NCI-H1092 treated with DMSO at 0.1 percent for 48 hours (cell line): ENCODE results near the gene RNF19B.

ENCODE experiments used
- DNase-seq: peaks from one replicate; lab custom pipeline; 2025; lab: John Stamatoyannopoulos, UW

RNF19B gene

DNA sequence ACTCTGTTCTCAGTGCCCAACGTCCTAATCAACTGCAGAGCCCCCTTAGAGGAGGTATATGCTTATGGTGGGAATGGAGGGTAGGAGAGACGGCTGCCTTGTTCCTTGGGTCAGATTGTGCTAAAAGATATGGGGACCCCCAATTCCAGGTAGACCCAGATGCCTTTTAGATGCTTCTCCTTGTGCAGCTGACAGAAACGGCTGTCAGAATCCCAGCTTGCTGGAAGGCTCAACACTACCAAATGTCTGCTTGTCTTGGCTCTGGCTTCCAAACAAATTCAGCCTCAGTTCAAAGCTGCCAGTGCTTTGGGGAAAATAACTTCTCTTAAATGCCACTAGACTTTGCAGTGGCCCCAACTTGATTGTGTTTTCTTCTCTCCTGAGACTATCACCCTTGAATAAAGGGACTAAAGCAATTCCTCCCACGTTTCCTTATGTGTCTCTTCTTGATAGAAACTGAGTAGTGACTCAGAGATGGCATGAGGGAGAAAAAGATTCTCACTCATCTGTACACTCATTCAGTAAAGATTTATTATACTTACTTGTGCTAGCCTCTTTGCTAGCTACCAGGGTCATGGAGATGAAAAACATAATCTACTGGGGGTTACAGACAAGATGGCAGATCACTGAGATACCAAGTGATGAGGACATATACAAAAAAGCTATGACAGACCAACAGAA is 3.4 kb upstream of the RNF19B start:
- DNase-seq: no peak

DNA sequence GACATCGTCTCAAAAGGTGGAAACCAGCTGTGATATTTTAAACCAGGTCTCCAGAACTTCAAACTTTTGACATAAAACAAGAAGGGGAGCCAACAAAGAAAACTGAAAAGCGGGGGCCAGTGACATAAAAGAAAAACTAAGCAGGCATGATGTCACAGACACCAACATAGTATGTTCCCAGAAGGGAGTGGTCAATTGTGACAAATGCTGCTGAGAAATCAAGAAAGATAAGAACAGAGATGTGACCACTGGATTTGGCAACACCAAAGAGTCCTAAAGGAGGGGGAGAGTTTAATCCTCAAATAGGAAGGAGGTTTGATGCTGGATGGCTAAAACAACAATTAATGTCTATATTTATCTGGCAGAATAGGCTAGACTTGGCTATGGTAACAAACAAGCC is 2.3 kb upstream of the RNF19B start:
- DNase-seq: no peak

DNA sequence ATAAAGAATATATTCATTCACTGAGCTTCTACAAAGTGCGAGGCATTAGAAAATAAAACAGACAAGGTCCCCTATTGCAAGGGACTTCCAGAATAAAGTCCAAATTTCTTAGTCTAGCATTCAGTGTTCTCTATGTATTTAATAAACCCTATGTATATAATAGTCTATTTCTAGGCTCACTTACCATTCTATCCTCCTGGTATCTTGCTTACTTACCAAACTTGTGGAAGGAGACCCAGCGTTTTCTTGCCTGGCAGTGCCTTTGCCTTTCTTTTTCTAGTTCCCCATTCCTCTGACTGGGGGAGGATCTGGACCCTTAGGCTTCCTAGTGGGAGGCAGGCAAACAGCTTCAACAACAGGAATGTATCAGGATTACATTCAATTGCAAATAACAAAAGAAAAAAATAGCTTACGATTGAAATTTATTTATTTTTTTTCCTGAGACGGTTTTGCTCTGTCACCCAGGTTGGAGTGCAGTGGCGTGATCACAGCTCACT is 690 bp upstream of the RNF19B start:
- no peak for DNase-seq

DNA sequence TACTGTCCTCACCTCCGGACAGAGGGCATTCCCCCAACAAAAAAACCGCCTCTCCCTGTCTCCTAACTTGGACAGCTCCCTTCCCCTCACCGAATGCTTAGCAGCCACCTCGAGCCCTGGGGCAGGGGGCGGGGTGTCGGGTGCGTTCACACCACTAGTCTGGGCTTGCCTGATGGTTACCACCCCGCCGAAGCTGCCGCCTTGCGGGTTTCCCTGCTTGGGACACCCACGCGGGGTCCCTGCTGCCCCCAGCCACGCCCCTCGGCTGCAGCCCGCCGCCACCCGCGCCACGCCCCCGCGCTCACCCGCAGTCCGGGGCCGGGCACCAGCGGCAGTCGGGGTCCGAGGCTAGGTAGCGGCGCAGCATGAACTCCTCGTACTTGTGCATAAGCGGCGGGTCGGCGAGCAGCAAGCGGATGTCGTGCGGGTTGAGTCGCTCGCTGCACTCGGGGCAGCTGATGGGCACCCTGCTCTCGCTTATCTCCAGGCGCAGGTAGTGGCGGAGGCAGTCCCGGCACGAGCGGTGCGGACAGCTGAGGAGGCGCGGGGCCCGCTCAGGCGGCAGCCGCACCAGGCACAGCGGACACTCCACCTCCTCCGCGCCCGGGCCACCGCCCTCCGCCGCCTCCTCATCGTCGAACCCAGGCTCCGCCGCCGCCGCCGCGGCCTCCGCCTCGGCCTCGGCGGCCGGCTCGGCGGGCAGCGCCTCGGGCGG is 706 bp downstream of the RNF19B start:
- peak; percentile 57 for DNase-seq

DNA sequence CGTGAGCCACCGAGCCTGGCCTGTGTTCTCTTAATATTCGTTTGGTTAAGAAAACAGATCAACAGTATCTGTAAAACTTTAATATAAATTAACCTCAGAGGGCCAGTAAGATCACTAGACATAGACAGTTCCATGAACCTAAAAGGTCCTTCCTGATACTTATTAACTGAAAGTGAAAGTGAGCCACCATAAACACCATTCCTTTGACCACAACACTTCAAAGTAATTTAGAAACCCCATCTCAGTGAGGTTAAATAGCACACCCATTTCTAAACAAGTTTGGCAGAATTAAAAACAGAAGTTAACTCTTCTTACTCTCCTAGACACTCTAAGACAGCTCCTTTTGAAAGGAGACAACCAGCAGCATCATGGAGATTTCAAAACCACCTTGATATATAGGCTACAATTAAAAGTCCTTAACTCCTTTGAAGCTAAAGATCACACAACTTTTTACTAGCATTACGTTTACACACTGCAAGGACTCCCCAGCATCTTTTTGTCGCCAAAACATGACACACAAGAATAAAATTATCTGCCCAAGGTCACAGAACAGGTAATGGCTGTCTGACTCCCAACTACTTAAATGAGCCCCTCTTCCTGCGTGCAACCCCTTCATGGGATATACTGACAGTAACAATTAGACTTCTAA is 2.2 kb downstream of the RNF19B start:
- DNase-seq: no peak

DNA sequence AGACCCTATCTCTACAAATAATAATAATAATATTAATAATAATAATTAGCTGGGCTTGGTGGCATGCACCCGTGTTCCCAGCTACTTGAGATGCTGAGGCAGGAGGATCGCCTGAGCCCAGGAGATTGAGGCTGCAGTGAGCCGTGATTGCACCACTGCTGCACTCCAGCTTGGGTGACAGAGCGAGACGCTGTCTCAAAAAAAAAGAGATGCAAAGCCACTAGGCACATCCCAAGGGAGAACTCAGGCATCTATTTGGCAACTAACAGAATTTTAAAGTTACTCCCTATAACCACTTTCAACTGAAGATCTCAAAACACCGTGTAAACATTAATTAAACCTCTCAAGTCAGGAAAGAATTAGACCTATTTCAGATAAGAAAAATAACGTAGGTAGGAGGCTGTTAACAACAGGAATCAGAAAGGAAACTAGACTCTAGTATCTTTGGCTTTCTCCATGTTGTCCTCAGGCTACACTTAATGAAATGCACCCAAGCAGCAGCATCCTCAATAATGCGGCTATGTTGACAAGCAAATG is 3.7 kb downstream of the RNF19B start:
- DNase-seq: no peak

DNA sequence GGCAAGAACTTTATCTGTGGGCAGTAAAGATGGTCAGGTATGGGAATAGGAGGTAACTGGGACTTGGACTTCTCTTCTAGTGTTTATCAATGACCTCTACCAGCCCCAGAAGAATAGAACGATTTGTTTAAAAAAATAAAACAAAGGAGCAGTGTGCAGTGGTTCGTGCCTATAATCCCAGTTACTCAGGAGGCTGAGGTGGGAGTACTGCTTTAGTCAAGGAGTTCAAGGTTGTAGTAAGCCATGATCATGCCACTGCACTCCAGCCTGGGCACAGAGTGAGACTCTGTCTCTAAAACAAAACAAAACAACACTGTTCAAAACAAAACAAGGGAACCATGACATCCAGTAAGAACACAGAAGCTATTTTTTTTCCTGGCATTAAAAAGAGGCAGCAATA is 4.3 kb downstream of the RNF19B start:
- no peak for DNase-seq

DNA sequence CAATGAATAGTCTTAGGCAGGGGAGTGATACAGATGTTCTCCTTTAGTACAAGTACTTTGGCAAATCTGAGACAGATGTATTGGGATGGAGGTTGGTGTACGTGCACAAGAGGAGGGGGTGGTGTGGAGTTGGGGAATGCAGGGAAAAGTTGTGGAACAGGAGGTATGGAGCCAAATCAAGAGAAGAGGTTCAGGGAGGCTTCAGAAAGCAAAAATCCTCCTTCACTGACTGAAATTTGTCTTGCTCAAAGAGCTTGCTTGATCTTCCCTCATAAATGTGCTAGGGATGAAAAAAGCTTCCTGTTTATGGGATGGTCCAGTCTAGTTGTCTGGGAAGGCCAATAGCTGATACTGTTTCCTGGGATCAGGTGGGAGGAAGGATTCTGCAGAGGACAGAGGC is 5.8 kb downstream of the RNF19B start:
- no peak for DNase-seq

DNA sequence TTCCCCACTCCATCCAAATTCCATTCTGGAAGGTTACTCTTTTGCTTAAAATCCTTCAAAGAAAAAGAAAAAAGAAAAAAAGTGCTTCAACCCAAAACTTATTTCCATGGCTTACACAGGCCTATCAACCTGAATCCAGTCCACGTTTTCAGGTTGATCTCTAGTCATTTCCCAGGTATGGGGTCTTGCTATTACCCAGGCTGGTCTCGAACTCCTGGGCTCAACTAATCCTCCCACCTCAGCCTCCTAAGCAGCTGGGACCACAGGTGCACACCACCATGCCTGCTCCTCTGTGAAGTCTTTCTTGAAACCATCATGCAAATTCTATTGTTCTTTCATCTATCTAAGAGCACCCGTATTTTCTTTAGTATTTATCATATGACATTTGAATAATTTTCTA is 7.6 kb downstream of the RNF19B start:
- no peak for DNase-seq

DNA sequence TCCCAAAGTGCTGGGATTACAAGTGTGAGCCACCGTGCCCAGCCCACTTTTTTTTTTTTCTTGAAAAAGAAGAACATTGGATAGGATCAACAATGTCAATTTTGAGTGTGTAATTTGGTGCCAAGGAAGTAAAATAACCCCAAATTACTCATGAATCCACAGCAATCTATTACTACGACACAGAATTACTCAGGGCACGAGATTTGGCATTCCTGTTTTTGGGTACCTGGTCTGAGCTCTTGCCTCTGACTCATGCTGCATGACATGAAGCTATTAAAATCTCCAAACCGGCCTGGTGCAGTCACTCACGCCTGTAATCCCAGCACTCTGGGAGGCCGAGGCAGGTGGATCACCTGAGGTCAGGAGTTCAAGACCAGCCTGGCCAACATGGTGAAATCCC is 10.4 kb downstream of the RNF19B start:
- no peak for DNase-seq

DNA sequence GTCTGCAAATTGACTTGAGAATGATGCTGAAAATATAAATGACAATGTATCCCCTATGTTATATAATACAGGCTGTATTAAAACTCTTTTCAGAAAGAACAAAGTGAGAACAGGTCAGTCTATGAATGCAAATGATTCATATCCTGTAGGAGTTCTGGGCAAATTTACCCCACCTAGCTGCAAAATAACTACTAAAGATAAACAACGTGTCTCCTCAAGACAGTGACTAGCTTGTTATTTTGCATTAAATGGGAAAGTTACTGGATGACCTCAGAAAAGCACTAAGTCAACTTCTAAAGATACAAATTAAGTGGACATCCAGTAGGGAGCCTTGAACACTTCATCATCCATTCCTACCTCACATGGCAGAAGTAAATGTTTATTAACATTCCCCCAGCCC is 11.1 kb downstream of the RNF19B start:
- no peak for DNase-seq

DNA sequence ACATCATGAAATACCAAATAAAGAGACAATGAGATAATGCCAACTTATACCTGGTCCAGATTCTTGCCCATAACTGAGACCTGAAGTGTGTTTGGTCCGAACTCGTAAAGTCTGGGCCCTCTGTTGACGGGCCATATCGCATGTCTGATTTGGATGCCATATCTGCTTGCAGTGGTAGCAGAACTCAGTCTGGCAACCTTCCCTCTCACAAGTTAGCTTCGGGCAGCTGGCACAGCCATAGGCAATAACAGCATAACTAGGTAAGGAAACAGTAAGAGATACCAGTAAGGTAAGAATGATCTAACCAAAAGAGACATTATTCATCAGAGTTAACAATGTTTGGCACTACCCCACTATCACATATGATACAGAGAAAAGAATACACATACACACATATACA is 15.1 kb downstream of the RNF19B start:
- DNase-seq: no peak

DNA sequence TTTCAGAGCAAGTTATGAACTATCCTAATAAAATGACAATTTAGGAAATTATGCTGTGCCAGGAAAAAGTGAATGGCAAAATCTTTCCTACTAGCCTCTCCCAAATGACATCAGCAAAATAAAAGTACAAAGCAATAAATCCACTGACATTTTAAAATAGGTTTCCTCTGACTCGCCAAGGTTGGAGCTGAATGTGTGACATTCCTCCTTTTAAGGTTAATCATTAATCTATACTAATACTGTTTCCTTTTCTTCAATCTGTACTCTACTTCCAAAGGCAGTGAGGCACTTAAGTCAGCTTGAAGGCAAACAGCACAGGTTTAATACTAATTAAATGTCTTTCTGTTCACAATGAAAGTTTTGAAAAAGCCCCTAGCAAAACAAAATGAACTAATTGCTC is 15.7 kb downstream of the RNF19B start:
- DNase-seq: no peak

DNA sequence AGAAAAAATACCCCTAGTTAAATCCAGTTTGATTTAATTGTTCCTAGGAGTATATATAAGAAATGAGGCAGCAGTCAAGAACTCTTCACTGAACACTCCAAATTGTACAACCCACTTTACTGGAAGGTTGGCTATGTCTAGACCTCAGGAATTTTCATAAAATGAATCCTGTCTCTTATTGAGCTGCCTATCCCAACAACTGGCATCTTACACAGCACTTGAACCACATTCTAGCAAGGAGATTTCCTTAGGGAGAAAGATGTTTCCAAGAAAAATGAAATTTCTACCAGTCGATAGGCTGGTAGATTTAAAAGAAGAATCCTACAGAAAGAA is 16.3 kb downstream of the RNF19B start:
- no peak for DNase-seq

DNA sequence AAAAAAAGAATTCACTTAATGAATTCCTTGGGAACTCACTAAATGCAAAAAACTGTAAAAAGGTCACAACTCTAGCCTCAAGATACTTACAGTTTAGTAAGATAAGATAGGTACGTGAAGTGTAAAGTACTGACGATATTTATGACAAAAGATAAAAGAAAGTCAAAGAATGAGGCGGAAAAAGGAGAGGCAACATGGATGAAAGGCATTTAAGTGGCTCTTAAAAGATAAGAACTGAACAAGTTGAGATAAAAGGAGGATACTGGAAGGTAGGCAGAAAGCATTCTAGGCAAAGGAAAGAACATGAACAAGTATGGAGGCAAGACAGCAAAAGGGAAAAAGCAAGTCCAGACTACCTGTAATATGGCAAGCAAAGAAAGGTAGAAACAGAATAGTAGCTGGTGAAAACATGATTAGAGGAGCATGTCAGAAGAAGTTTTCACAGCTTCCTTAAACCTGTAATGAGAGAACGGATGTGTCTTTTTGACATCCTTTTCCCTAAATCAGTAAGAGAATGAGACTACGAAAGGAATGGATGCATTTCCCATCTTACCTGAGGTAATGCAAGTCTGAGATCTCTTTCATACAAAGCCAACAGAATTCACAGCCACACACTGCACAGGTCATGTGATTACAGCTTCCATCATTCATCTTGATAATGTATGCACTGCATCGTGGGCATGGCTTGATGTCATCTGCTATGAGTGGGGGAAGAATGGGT is 16.8 kb downstream of the RNF19B start:
- DNase-seq: no peak

DNA sequence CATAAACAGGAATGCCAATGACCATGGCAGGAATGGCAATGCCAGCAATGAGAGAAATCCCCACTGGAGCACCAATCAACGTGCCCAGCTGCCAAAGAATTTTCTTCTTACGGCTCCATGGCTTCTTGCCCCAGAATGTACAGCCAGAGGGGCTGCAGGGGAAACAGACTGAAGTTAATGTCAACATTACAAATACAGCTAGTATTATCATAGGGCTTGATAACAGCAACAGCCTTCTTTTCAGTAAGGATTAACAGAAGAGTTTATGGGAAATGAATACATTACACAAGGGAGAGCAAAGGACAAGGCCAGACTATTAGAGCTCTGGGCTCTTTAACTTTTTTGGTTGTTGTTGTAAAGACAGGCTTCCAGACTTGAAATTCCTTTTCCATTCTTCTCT is 18.2 kb downstream of the RNF19B start:
- DNase-seq: no peak

DNA sequence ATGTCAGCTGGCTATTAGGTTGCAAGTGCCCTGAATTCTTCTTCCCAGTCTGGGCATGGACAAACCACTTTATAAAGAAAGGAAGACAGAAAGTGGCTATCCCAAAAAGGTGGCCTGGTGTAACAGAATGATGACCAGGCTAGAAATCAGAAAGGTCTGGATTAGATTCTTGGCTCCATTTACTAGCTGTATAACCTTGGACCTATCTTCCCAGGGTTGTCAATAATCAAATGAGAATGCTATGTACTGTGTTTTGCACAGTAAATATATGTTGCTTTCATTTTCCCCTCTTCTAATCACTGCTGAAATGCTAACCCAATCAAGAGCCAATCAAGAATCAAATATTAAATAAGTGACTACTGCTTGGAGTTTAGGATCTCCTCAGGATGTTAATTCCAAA is 20.4 kb downstream of the RNF19B start:
- DNase-seq: no peak

DNA sequence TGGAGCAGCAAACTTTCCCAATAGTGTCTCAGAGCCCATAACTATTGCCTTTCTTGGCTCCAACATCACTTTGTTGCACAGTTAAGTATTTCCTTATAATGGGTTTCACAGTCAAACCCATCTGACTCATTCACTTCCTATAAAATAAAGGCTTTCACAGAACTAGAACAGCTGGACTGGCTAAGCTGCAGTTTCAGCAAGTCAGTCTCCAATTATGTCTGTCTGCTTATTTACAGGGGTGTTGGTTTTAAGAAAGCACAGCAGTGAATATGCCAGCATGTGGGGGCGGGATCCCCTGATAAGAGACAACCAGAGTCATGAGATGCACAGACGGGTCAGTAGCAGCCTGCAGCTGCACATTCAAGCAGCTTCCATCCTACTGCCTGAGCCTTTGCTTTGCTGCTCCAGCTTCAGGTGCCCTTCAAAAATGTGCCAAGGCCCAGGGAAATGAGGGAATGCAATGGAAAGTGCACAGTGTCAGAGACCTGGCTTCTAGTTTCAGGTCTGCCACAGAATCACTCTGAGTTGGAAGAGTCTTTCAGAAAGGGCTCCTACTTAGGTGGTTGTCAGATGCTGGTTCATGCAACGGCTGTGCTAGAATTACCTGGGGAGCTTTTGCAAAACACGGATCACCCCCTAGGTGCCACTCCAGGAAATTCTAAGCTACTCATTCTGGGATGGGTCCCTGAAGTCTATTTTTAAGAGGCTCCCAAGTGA is 24.8 kb downstream of the RNF19B start:
- DNase-seq: no peak

DNA sequence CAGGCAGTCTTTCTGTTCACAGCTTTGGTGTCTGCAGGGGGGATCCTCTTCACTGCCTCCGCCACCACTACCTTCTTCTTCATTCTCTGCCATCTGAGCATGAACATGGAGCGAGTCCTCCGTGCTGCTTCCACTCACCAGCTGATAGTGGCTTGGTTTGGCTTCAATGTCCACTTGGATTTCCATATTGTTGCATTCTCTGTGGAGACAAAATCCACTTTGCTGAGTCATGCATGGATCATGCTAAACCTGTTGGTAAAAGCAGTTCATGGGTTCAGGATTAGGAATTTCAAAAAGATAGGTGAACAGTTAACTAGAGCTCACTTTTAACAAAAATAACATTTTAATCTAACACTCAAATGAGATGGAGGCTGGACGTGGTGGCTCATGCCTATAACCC is 27.5 kb downstream of the RNF19B start:
- DNase-seq: no peak

DNA sequence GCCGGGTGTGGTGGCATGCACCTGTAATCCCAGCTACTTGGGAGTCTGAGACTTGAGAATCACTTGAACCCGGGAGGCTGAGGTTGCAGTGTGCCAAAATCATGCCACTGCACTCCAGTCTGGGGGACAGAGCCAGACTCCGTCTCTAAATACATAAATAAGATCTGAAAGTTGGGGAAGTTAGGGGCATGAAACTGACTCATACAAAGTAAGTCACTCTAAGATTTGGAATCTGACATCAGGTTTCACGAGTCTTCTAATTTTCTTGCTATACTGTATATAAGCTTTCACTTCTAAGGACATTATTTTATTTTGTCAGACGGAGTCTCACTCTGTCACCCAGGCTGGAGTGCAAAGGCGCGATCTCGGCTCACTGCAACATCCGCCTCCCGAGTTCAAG is 30.1 kb downstream of the RNF19B start:
- DNase-seq: no peak

DNA sequence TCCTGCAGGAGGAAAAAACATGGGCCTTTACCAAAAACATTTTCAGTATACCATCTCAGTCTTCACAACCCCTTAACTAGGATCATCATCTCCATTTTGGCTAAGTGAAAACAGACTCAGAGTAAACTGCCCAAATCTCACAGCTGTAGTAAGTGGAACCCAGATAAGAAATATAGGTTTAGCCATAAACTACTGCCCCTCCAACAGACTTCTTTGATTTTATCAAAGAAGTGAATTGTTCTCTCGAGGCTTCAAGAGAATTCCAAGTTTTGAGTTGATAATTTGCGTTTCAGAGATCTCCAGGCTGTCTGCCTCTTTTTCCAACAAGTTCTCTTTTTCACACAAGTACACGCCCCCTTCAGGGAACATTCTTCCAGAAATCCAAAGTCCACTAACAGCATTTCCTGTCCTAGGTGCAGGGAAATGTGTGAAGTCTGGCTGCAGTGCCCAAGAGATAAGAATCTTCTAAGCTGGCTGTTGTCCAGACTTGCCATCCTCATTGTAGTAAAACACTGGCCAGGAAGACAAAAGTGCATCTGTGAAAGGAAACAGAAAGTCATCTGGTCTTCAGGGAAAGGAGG is 30.8 kb downstream of the RNF19B start:
- no peak for DNase-seq

DNA sequence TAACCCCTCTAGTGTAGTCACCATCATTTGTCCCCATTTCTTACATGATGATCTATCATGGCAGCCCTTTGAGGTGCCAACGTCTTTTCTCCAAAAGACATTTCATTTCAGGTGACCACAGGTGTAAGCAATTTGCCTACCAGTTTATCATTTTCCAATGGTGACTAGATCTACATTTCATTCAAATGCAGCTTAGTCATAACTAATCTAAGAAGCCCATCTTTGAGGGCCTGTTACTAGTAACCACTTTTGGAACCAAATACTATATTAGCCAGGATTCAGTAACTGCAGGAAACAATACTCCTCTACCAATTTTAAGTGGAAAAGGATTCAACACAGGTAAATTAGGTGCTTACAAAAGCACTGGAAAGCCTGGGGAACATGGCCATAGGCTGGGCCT is 32.8 kb downstream of the RNF19B start:
- DNase-seq: no peak
